Measurements from ENCODE around the gene GLG1.

- TF ChIP-seq CTCF (IDR thresholded peaks at IDR 0.05; ENCODE audit: low read length) (no peak), EZH2 (optimal IDR thresholded peaks at IDR 0.05; ENCODE audit: low read depth, low read length) (no peak)
These were observed 1.6 kb downstream of the GLG1 start for GRCh38 chr16:74605332-74605731.
